HepG2 (cell line): Measurements from ENCODE around the gene TBKBP1.

Experiments used
- CENPT ChIP-seq: sonication (generic); formaldehyde crosslinking; IDR thresholded peaks from 2 replicates; pipeline ENCODE4 v1.8.0; 2022; ENCODE audit warnings: low read depth, mild to moderate bottlenecking, moderate library complexity, missing genetic modification reagents
- GABPA ChIP-seq, 2 experiments: IDR thresholded peaks; 2 replicates each; pipeline ENCODE4 v1.6.1; 2011 to 2016; ENCODE audit warnings: low read depth in 2 of 2, low read length in 1 of 2, missing biosample characterization in 1 of 2, missing genetic modification characterization in 1 of 2
- ZNF350 ChIP-seq: sonication (generic); formaldehyde crosslinking; IDR thresholded peaks from 2 replicates; pipeline ENCODE4 v1.4.0; 2020; ENCODE audit warnings: mild to moderate bottlenecking, low read depth, missing genetic modification reagents, borderline replicate concordance

DNA sequence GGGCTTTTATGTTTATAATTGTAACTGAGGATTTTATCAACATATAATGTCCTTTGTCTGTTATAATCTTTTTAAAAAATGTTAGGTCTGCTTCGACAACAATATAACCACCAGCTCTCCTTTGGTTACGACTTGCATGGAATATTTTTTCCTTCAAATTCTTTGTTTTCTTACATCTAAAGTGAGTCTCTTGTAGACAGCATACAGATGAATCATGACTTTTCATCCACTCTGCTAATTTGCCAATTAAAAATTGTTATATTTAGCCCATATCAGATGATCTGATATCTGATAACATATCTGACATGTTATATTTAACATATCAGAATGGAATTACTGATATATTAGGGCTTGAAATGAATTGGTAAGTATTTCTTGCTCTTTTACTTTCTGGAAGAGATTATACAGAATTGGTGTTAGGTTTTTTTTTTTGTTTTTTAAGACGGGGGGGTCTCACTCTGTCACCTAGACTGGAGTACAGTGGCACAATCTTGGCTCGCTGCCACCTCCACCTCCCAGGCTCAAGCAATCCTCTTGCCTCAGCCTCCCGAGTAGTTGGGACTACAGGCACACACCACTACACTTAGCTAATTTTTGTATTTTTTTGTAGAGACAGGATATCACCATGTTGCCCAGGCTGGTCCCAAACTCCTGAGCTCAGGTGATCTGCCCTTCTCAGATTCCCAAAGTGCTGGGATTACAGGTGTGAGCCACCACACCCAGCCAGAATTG is 66.6 kb downstream of the TBKBP1 start:
- TF ChIP-seq ZNF350: no peak
- TF ChIP-seq GABPA (IDR thresholded peaks at IDR 0.05; ENCODE audit: low read depth, low read length): no peak
- TF ChIP-seq GABPA (CRISPR knock-in tag; IDR thresholded peaks at IDR 0.05; ENCODE audit: low read depth): no peak
- TF ChIP-seq CENPT (CRISPR knock-in tag): no peak
